IPS DF 19.7 (cell line): ENCODE data around the gene VGLL4.

ENCODE experiments used
- DNase-seq: peaks from one replicate; pipeline ENCODE4 v3.0.0-alpha.2; 2013; ENCODE audit warnings: low read depth, low spot score

VGLL4 gene

DNA sequence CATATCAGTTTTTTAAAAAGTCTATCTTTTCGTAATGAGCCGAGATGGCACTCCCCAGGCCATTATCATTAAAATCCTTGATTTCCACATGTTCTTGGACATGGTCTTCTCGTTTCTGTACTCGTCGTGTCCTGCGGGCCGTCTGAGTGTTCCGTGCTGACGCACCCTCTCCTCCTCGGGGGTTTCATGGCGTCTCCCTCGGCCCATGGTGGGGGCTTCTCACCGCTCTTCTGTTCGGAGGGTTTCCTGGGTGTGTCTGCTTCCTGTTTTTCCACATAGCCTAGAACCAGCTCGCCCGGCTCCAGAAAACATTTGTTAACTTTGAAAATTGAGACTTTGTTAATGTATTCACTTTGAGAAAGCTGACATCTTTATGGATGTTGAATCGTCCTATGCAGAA, 92.7 kb downstream of the VGLL4 start:
- no peak for DNase-seq

GRCh38 chr3:11549580-11550140, 94.1 kb downstream of the VGLL4 start:
- DNase-seq = no peak

GRCh38 chr3:11548721-11549131, 95.0 kb downstream of the VGLL4 start:
- DNase-seq = no peak

- DNase-seq = no peak
Measured at GRCh38 chr3:11547498-11547897, 96.2 kb downstream of the VGLL4 start.

- DNase-seq = no peak
Measured at GRCh38 chr3:11546657-11547302, 96.9 kb downstream of the VGLL4 start.

GRCh38 chr3:11545186-11545851, 98.4 kb downstream of the VGLL4 start:
- DNase-seq = no peak

GRCh38 chr3:11544412-11545181, 99.1 kb downstream of the VGLL4 start:
- no peak for DNase-seq

GRCh38 chr3:11543948-11544387, 99.7 kb downstream of the VGLL4 start:
- no peak for DNase-seq

DNA sequence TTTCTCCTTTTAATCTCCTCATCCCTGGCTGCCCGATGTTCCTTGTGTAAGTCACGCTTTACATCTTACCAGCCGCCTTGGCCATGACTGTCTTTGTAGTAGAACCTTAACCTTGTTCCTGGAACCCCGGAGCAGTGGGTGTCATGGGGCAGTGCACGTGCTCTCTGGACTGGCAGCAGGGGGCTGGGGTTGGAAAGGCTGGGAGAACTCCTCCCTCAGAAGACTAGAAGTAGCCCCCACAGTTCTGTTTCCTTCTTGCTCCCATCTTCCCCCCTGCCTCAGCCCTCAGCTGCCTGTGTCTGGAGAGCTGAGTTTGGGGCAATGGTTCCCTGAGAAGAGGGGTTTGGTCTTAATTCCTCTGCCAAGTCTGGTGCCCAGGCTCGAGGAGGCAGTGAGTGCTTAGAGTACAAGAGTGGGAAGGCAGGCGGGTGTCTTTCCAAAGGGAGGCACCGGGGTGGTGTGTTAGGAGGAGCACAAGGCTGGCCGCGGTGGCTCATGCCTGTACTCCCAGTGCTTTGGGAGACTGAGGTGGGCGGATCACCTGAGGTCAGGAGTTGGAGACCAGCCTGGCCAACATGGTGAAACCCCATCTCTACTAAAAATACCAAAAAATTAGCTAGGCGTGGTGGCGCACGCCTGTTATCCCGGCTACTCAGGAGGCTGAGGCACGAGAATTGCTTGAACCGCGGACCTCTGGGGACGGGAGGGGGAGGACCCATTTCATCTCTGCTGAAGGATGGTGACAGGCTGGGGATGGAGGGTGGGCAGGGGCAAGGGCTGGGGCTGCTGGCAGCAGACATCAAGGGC, 100.4 kb downstream of the VGLL4 start:
- no peak for DNase-seq

GRCh38 chr3:11542551-11542950, 101.2 kb downstream of the VGLL4 start:
- no peak for DNase-seq

GRCh38 chr3:11541321-11542303, 102.1 kb downstream of the VGLL4 start:
- DNase-seq = no peak

DNA sequence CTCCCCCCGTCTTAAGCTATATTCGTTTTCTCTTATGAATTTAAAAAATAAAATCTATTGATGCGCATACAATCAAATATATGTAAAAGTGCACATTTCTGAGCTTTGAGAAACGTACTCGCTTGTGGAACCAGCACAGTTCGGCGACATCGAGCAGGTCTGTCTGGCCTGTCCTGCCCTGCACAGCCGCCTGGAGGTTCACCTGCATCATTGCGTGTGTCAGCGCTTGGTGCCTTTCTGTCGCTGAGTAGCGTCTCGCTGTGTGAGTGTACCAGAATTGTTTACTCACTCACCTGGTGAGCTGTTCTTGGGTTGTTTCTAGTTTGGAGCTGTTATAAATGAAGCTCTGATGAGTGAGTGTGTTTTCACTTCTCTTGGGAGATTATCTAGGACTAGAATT, 104.0 kb downstream of the VGLL4 start:
- DNase-seq = no peak

DNA sequence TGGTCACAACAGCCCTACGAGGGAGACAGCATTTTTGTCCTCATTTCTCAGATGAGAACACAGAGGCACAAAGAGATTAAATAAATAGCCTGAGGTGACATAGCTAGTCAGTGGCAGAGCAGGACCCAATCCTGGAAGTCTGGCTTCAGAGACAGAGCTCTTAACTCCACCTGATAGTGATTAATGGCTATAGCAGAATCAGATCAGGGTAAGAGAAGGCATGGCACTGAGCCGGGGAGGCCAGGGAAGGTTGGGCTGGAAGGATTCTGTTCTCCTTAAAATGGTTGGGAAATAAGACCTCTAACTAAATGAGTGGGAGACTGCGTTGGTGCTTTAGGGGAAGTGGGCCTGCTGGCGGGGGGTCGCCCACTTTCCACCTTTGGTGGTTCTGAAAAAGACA, 104.5 kb downstream of the VGLL4 start:
- DNase-seq = no peak

DNA sequence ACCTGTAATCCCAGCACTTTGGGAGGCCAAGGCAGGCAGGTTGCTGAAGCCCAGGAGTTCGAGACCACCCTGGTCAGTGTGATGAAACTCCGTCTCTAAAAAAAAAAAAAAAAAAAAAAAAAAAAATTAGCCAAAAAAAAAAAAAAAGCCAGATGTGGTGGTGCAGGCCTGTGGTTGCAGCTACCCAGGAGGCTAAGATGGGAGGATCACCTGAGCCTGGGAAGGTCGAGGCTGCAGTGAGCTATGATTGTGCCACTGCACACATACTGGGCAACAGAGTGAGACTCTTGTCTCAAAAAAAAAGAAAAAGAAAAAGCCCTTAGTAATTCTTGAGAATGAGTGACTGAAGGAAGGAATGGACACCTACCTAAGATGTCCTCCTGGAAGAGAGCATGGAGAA, 105.1 kb downstream of the VGLL4 start:
- DNase-seq = no peak

GRCh38 chr3:11536936-11537612, 106.6 kb downstream of the VGLL4 start:
- no peak for DNase-seq

DNA sequence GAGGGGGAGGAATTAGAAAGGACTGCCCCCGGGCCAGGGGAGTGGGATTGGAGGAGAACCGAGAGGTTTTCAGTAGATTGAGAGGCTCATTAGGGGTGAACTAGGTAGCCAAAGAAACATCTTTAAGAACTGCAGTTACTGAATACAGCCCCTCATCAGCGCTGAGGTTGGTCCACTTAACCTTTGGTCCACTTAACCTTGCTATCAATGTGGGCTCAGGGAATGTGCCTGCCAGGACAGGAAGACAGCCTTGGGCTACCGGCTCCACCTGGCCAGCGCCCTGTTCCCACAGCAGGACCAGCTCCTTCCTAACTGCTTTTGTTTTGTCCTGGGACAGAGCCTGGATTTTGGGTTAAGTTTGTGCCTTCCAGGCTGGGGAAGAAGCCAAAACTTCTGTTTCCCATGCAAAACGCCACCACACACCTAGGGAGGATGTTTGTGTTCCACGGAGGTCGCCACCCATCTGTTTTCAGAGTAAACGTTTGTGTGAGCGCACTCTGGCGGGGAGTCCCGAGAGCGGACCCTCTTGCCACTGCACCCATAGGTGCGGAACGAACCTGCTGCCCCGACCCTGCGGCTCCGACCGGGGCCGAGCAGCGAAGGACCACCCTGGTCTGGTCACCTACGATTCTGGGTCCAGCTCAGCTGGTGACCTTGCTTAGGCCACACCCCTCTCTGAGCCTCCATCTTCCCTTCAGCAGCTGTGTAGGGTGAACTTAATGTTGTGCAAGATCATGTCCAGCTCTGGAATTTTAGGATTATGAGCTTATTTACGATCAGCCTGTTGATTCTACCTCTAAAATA, 107.4 kb downstream of the VGLL4 start:
- no peak for DNase-seq

DNA sequence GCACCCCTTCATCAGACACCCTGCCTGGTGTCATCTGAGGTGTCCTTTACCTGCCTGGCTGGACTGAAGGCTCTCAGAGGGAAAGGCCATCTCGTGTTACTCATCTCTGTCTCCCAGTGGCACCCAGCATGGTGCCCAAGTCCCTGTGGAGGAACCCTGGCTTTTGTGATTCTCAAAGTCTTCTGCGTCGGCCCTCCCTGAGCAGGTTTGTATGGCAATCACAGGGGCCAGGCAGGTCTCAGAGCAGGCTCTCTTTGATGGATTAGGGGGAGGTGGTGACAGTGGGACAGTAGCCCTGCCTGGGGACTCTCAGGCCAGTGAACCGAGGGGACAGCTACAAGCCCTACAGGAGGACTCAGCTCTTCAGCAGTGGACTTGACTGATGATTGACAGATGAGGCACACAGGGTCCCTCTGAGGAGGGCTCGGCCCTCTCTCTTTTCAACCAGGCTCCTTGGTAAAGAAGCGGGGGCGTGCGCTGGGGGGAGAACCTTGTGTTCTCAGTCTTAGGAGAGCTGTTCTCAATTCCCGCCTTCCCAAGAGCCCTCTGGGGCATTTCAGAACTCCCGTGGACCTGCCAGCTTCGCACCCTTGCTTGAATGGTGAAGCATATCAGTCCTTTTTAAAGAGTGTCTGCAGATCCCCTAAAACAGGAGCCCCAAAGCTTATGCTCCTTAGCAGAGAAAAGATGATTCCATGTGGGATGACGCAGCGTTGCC, 108.3 kb downstream of the VGLL4 start:
- no peak for DNase-seq

DNA sequence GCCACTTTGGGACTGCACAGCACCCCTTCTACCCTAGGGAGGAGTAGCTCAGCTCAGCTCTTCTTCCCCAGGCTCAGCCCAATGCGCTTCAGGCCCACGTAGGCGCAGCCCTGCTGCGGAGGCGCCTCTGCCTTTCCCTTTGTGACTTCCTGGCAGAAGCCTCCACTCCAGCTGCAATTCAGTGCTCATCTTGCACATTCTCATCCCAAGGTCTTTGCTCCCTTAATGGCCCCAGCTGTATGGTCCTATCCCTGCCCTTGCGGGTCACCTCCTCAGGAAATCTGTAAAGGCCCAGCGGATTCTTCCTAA, 109.0 kb downstream of the VGLL4 start:
- no peak for DNase-seq
